Renal pelvis (tissue), 4 donors: ENCODE results near the gene POLR3GL. TPM values are rescaled to one million over a fixed set of nuclear protein-coding genes. Genes with fewer than 3 reads are reported as not detected.
A peak's percentile ranks its signal among the peaks of the same experiment; 100 is the strongest.

Experiments used
- DNase-seq: peaks from one replicate; pipeline ENCODE4 v3.0.0-alpha.2; 2013
- polyA plus RNA-seq, 3 donors: library from polyadenylated mRNA; unstranded; fragments of 120-200 nt; gene quantifications; one replicate each; pipeline ENCODE4 v1.2.1, GENCODE V29; 2013; ENCODE audit not compliant: insufficient read length in 3 of 3

The POLR3GL gene
- polyA plus RNA-seq, 3 donors: 32.3 to 35.7 (median 34.5) TPM

DNA sequence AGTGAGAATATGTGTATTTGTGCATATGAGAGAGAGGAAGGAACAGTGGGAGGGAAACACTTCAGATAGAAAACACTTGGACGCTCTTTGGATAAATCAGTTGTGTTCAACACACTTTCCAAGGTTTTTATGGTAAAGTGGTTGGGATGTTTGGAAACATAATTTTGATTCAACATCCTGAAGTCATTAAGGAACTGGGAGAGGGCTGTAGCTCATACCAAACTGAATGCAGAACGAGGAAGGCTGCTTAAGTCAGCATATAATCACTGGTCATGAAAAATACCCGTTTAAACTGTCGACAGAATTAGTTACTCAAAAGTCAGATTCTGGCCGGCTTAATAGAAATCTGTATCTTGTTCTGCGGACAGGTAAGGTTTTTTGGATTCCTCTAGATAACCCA is 21.6 kb upstream of the POLR3GL start:
- DNase-seq: no peak

- DNase-seq: no peak
Measured at GRCh38 chr1:145944532-145944931, 20.0 kb upstream of the POLR3GL start.

GRCh38 chr1:145946477-145946986 is 18.0 kb upstream of the POLR3GL start:
- DNase-seq: no peak

GRCh38 chr1:145947551-145947950 is 16.9 kb upstream of the POLR3GL start:
- DNase-seq: no peak

DNA sequence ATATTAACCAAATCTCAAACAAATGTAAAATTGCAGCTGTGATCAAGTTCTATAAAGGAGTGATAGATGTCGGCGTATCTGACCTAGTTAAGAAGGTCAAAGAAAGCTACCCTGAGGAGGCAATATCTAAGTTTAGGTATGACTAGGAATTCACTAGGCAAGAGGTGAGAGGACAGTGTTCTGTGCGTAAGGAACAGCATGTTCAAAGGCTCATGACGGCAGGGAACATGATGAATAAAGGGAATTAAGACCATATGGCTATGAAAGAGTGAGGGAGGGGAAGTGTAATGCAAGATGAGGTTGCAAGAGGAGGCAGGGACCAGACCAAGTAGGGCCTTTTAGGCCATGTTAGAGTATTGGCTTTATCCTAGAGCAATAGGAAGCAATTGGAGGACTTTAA is 15.3 kb upstream of the POLR3GL start:
- DNase-seq: no peak

DNA sequence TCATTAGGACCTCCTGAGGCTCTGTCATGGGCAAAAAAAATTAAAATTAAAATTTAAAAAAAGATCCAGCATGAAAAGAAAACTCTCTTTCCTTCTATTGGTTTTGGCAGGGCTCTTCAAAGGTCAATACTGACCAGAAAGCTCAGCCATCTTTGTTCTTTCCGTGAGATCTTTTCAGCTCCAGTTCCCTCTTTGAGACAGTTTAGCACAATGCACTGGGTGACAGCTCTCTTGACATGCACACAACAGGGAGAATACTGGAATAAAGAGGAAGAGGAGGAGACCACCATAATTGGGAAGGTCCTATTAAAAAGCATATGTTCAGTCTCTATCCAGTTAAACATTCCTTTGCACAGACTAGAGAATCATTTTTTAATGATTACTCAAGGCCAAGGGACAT is 13.0 kb upstream of the POLR3GL start:
- no peak for DNase-seq

DNA sequence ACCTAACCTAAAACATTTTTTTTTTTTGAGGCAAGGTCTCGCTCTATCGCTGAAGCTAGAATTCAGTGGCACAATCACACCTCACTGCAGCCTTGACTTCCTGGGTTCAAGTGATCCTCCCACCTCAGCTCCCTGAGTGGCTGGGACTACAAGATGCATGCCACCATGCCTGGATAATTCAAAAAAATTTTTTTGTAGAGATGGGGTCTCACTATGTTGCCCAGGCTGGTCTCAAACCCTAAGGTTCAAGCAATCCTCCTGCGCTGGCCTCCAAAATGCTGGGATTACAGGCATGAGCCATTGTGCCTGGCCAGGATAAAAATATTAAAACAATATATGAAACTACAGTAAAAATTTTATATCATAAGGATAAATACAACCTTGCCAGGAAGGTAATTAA is 11.6 kb upstream of the POLR3GL start:
- no peak for DNase-seq

GRCh38 chr1:145953861-145954260 is 10.6 kb upstream of the POLR3GL start:
- no peak for DNase-seq

GRCh38 chr1:145955436-145955835 is 9.1 kb upstream of the POLR3GL start:
- DNase-seq: no peak

- no peak for DNase-seq
Measured at GRCh38 chr1:145956361-145956760, 8.1 kb upstream of the POLR3GL start.

DNA sequence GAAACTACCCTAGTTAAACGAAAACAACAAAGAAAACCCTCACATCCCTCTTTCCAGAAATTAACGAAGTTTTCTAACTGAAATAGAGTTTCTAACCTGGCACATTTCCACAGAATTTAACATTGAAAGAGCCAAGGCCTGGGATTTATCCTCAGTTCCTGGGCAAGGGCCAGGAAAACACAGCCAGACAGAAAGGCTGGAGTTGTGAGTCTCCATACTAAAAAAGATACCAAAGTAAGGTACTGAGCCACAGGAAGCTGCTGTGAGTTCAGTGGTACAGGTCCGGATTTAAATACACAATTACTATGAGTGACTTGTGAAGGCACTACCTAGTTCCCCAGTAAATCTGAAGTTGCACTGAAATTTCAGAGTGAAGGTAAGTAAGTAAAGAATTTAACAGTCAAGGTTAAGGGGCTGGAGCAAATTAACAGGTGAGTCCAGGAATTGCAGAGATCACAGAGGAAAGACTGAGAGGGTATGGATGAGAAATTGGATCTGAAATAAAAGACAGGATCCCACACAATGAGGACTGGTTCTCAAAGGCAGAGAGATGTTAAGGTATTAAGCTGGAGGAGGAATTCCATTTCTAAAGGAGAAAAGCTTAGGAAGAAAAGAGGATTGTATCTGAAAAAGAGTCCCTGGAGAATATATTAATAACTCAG is 7.6 kb upstream of the POLR3GL start:
- no peak for DNase-seq

DNA sequence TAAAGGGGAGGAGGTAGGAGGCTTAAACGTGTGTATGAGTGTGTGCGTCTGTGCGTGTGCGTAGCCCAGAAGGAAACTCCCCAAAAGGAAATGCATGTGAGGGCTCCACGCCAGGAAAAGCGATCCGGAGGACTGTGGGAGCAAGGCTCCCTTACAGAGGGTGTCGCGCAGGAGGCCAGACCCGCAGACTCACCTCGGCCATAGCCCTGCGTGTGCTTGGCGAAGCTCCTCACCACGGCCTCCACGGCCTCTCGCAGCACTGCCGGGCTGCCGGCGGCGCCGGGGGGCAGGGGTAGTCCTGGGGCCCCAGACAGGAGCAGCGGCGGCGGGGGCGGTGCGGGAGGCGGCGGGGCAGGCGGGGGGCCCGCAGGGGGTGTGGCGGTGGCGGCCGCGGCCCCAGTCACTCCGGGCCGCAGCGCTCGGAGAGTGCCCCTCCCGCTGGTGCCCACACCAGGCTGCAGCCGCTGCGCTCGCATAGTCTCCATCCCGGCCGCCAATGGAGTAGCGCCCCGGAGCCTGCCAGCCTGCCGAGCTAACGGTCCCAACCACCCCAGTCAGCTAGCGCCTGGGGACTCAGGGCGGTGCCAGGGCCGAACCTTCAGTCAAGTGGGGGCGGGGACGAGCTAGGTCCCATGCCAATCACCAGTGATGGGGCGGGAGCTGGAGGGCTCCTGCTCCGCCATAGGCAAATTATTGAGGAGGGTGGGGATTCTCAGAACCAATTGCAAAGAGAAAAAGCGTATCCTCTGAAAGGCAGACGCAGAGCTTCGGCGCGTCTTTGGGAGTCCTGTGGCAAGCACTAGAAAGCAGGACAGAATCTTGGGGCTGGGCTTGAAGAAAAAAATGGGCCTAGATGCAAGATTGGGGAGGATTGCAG is 6.8 kb upstream of the POLR3GL start, which contains the start of gene LIX1L:
Gene LIX1L (minus strand): TSS at position 575 of the 877 bp plus-strand sequence. CDS start 90 bp downstream, at position 485.
- DNase-seq: peak; percentile 97

DNA sequence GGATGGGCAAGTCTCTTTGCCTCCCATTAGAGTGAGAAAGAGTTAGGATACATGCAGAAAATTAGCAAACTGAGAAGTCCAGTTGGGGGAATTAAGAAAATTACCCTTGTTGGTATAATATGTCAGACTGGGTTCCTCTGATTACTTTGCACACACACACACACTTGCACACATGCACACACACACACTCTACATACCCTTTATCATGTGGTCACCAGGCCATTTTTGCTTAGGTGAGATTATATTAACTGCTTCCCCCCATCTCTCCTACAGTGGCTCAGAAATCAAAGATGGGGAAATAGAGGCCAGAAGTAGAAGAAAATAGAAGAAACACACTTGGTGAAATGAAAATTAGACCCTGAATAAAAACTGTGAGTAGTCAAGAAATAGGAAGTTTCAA is 5.8 kb upstream of the POLR3GL start:
- no peak for DNase-seq

DNA sequence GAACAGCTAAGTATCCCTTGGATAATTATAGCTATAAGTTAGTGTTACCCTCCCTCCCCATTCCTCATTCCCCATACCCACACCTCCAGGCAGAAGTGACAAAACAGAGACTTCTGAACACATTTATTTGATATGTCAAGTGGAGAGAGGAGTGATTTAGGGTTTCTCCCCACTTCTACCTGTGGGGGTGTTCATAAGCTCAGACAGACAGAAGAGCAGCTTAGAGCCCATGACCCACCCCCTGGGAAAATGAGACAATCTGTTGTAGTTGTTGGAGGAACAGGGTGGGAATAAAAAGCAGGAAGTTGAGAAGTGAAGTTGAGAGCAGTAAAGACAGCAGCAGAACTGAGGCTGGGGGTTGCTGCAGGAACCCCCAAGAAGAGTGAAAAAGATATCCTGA is 5.2 kb upstream of the POLR3GL start:
- DNase-seq: no peak

DNA sequence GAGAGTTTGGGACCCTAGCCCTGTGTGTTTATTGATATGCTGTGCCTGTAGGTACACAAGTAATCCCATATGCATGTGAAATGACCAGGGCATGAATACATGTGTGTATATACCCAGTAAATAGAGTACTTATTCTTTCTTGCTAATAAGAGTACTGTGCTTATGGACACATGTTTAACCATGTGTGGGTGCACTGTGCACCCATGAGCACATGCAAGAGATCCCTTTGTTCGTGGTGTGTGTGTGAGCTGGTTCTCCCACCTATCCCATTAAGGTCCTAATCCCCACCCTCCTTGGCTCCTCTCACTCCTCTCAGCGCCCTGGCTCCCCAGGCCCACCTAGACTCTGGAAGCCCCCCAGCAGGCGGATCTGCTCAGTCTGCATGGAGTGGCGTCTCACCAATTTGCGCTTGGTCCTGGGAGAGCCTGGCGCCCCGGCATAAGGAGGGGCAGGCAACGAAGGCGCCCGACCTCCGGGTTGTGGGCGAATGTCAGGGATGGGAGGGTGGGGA is 4.5 kb upstream of the POLR3GL start:
- DNase-seq: no peak

DNA sequence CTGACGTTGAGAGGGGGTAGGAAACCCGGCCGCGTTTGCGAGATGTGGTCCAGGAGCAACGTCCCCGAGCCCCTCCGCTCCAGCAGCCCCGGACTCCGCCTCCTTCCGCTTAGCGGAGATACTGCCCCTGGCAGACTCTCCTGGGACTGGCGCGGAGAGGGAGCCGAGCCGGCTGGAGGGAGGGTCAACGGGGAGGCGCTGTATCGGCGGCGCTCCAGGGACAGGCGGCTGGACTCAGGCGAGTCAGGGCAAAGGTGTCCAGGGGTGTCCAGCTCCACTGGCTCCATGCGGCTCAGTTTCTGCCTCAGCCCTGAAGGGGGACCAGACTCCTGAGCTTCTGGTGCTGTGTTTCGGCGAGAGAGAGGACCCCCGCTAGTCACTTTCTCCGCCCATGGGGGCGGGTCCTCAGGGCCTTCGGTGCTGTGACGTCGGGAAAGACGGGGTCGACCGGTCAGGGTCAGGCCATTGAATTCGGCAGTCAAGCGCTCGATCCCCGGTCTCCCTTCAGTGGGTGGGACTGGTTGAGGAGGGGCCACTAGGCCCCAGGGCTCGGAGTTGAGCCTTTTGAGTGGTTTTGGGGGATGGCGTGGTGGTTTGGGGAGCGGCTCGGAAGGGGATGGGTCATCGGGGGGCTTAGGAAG is 3.9 kb upstream of the POLR3GL start:
- peak; percentile 83 for DNase-seq

GRCh38 chr1:145961109-145961424 is 3.4 kb upstream of the POLR3GL start:
- DNase-seq: no peak

GRCh38 chr1:145961425-145962156 is 2.9 kb upstream of the POLR3GL start:
- no peak for DNase-seq

DNA sequence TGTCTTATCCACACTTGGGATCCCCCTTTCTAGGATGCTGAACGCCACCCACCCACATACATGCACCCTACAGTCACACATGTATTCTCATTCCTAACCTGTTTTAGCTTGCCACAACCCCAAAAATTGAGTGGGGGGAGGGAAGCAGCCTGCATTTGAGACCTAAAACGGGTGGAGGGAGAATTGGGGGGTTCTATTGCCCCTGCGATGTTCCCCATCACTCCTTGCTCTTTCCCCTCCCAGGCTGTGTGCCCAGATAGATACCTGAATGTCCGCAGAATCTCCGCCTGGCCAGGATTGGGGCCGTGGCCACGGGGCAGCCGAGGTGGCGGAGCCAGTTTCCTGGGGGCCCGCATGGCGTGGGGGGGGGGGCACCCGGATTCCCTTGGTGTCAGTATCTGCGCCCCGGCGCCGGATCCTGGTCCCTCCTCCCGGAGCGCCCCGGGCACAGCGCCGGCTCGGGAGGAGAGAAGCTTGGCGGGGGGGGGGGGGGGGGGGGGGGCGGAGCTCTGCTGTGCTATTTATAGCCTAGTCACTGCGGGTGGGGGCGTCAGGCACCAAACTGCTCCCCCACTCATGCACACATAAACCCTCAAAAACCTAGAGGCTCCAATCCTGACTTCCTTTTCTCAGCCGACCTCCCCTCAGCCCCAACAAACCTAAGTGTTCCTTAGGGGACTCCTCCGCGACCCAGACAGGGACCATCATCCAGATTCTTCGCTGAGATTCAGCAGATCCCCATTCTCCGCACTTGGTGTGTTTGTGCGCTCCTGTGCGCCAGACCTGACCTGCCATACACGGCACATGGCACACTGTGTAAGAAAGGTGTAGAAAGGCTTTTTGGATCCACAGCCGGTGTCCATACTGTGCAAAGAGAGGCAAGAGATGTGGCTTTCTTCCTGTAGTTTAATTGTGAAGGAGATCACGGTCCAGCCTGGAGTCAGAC is 2.1 kb upstream of the POLR3GL start:
- no peak for DNase-seq

- DNase-seq: no peak
Measured at GRCh38 chr1:145963265-145964019, 1.0 kb upstream of the POLR3GL start.
